Breast epithelium (tissue), 3 donors: ENCODE data around the gene CFAP20DC.

Experiments
- CTCF ChIP-seq, 3 donors: fragments of 450-650 bp; IDR thresholded peaks; one replicate each; pipeline ENCODE4 v1.5.1; 2016 to 2017; ENCODE audit warnings: antibody characterized with exemption in 3 of 3, mild to moderate bottlenecking in 3 of 3, moderate library complexity in 3 of 3
- POLR2A ChIP-seq: fragments of 450-650 bp; IDR thresholded peaks from one replicate; pipeline ENCODE4 v1.6.1; 2016; ENCODE audit warnings: antibody characterized with exemption, mild to moderate bottlenecking, moderate library complexity

DNA sequence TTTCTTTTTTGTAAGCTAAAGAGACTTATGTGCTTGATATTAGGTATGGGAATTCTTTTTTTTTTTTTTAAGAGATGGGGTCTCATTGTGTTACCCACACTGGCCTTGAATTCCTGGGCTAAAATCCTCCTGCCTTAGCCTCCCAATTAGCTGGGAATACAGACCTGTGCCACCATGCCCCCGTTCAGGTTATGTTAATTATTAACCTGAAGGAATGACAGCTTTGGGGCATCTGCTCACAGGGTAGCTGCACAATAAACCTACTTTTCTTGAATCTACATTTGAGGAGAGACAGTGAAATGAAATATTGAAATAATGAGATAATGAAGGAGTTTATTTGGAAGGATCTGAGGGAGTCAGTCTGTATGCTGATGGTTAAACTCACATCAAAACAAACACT is 225.0 kb downstream of the CFAP20DC start:
- TF ChIP-seq POLR2A = no peak
- no peak for TF ChIP-seq CTCF (IDR thresholded peaks at IDR 0.05)
